SK-N-SH (cell line): Measurements from ENCODE around the gene TBCD.

Experiments
- CTCF ChIP-seq: fragments of 200-600 bp; sonication (generic); IDR thresholded peaks from 2 replicates; pipeline ENCODE4 v1.6.1; 2017; ENCODE audit warnings: antibody characterized with exemption, mild to moderate bottlenecking, moderate library complexity
- EP300 ChIP-seq, 2 experiments: IDR thresholded peaks; 2 replicates each; pipeline versions ENCODE4 v1.4.0 to v1.6.1; 2012; ENCODE audit warnings: borderline replicate concordance in 1 of 2, low read depth in 1 of 2, low read length in 1 of 2
- EZH2phosphoT487 ChIP-seq: fragments of 200-600 bp; sonication (generic); IDR thresholded peaks from 2 replicates; pipeline ENCODE4 v1.6.1; 2017; ENCODE audit warnings: low read depth, mixed run types, mild to moderate bottlenecking, antibody characterized with exemption, moderate library complexity, borderline replicate concordance
- GABPA ChIP-seq: IDR thresholded peaks from 2 replicates; pipeline ENCODE4 v1.4.0; 2012; ENCODE audit warnings: low read depth, mild to moderate bottlenecking
- MAX ChIP-seq: IDR thresholded peaks from 2 replicates; pipeline ENCODE4 v1.4.0; 2012; ENCODE audit warnings: low read depth
- POLR2AphosphoS5 ChIP-seq: IDR thresholded peaks from 2 replicates; pipeline ENCODE4 v1.6.1; 2012; ENCODE audit warnings: low read depth, low read length
- RAD21 ChIP-seq: IDR thresholded peaks from 2 replicates; pipeline ENCODE4 v1.6.1; 2012; ENCODE audit warnings: mild to moderate bottlenecking, low read length
- RFX5 ChIP-seq: IDR thresholded peaks from 2 replicates; pipeline ENCODE4 v1.6.1; 2012; ENCODE audit warnings: mild to moderate bottlenecking, improper control_type of control experiment, low read length
- SIN3A ChIP-seq: IDR thresholded peaks from 2 replicates; pipeline ENCODE4 v1.6.1; 2012; ENCODE audit warnings: low read depth, mild to moderate bottlenecking, low read length, moderate library complexity, borderline replicate concordance
- USF2 ChIP-seq: fragments of 150-350 bp; IDR thresholded peaks from 2 replicates; pipeline ENCODE4 v1.6.1; 2017; ENCODE audit warnings: antibody characterized with exemption, low read length, low read depth, borderline replicate concordance

- TF ChIP-seq EZH2phosphoT487 (no peak), CTCF (no peak), RFX5 (no peak), EP300 (IDR thresholded peaks at IDR 0.05; ENCODE audit: borderline replicate concordance in 1 of 2, low read depth in 1 of 2, low read length in 1 of 2) (no peak), SIN3A (no peak), POLR2AphosphoS5 (no peak), USF2 (no peak), MAX (no peak), GABPA (no peak), RAD21 (no peak)
These were observed 214.6 kb downstream of the TBCD start for GRCh38 chr17:82966415-82966814.
